ENCODE results near the gene CYP1A1. TPM values are rescaled to one million over a fixed set of nuclear protein-coding genes. Genes with fewer than 3 reads are reported as not detected.

CYP1A1 gene
- total and polyA plus RNA-seq, 2 of the 13 experiments (the other 11 are each of a cell fraction or from before 2014, with no cell fraction given), result 7.9 to 8.0 TPM

GRCh38 chr15:74680456-74680855, 44.9 kb downstream of the CYP1A1 start:
- CTCF ChIA-PET (ENCODE audit: low intra/inter-chr PET ratio, low total read pairs), result no interaction called here
- Histone ChIP-seq H3K27me3 (ENCODE audit: control insufficient read depth in 1 of 2, insufficient read depth in 2 of 2, low read length in 2 of 2) (no peaks in the 10 kb centered on the region; a peak in 1 of 5 replicates), H3K4me1 (ENCODE audit: insufficient read depth, low read length) (no peaks in the 10 kb centered on the region), H3K27ac (ENCODE audit: extremely low read length, insufficient read depth, low read length) (no peak overlapping the region), H3K4me3 (replicated peaks in 1 of 3; ENCODE audit: insufficient read depth in 1 of 3, low read depth in 2 of 3, low read length in 3 of 3) (no peak overlapping the region), H3K36me3 (replicated peaks in 1 of 2; ENCODE audit: control insufficient read depth in 1 of 2, insufficient read depth in 2 of 2, low read length in 2 of 2) (peaks cover 1 to 14% of the 10 kb centered on the region in 2 experiments; a peak in 3 of 5 replicates), H3K79me2 (ENCODE audit: insufficient read depth, low read length) (peaks cover 50% of the 10 kb centered on the region), H3K4me2 (ENCODE audit: low read depth, low read length) (no peak overlapping the region), H3K9ac (ENCODE audit: insufficient read depth, low read depth, low read length) (no peak overlapping the region), H4K20me1 (ENCODE audit: insufficient read depth, low read length) (no peaks in the 10 kb centered on the region), H3K9me3 (ENCODE audit: low read length) (peaks cover 8% of the 10 kb centered on the region), H2AFZ (ENCODE audit: low read length) (no peak overlapping the region)
- WGBS (ENCODE audit: low lambda C conversion rate), result 100% methylated on average over 2 of the region's 2 CpGs
- no peak for TF ChIP-seq ZNF614 (CRISPR knock-in tag; IDR thresholded peaks at IDR 0.05; ENCODE audit: borderline replicate concordance)
- TF ChIP-seq ZBTB7A (CRISPR knock-in tag; IDR thresholded peaks at IDR 0.05), result no peak
- no peak for TF ChIP-seq ZFP36 (IDR thresholded peaks at IDR 0.05; ENCODE audit: borderline replicate concordance, low read depth, low read length, partially characterized antibody)
- no peak for TF ChIP-seq FOXA3 (CRISPR knock-in tag; IDR thresholded peaks at IDR 0.05)
- in situ Hi-C loops (cut with HindIII; ENCODE audit: extremely low pct_ligation_motif_present, low pct_unique_long_range_greater_than_20kb), result no loop called here
- intact Hi-C loops (cut with micrococcal nuclease; ENCODE audit: unreplicated experiment), result no loop called here
- ATAC-seq (no peak), FAIRE-seq (no peak), DNase-seq (ENCODE audit: low spot score) (no peak)
- POLR2A ChIA-PET, result no interaction called here
- no TSS peak for BruUV-seq (replicated peaks)

GRCh38 chr15:74676801-74677200, 48.5 kb downstream of the CYP1A1 start:
- peaks cover 39% of the 10 kb centered on the region for H3K79me2 ChIP-seq (ENCODE audit: insufficient read depth, low read length)
- no TSS peak for BruUV-seq (replicated peaks)
- no peak for FAIRE-seq

More at GRCh38 chr15:74676801-74677200, 48.5 kb downstream of the CYP1A1 start:
- Histone ChIP-seq H3K4me2 (ENCODE audit: low read depth, low read length) (no peak overlapping the region), H3K36me3 (replicated peaks in 1 of 2; ENCODE audit: control insufficient read depth in 1 of 2, insufficient read depth in 2 of 2, low read length in 2 of 2) (peaks cover 8 to 24% of the 10 kb centered on the region in 2 experiments), H3K4me1 (ENCODE audit: insufficient read depth, low read length) (no peaks in the 10 kb centered on the region), H2AFZ (ENCODE audit: low read length) (no peak overlapping the region), H3K9ac (ENCODE audit: insufficient read depth, low read depth, low read length) (no peak overlapping the region), H4K20me1 (ENCODE audit: insufficient read depth, low read length) (no peaks in the 10 kb centered on the region), H3K27me3 (ENCODE audit: control insufficient read depth in 1 of 2, insufficient read depth in 2 of 2, low read length in 2 of 2) (no peaks in the 10 kb centered on the region), H3K4me3 (replicated peaks in 1 of 3; ENCODE audit: insufficient read depth in 1 of 3, low read depth in 2 of 3, low read length in 3 of 3) (no peak overlapping the region), H3K27ac (ENCODE audit: extremely low read length, insufficient read depth, low read length) (no peak overlapping the region), H3K9me3 (ENCODE audit: low read length) (no peaks in the 10 kb centered on the region)
- no peak for DNase-seq (ENCODE audit: low spot score)
- 99% methylated on average over 7 of the region's 7 CpGs for WGBS (ENCODE audit: low lambda C conversion rate)
- no peak for ATAC-seq
- ChIA-PET POLR2A (no interaction called here), CTCF (ENCODE audit: low intra/inter-chr PET ratio, low total read pairs) (no interaction called here)
- intact Hi-C loops (cut with micrococcal nuclease; ENCODE audit: unreplicated experiment) (no loop called here), in situ Hi-C loops (cut with HindIII; ENCODE audit: extremely low pct_ligation_motif_present, low pct_unique_long_range_greater_than_20kb) (no loop called here)
- TF ChIP-seq ZFP36L2 (CRISPR knock-in tag; IDR thresholded peaks at IDR 0.05) (no peak), ZNF7 (CRISPR knock-in tag; IDR thresholded peaks at IDR 0.05) (peak; percentile 67)
